ENCODE results near the gene PPP2R2C.

The PPP2R2C gene

GRCh38 chr4:6301051-6301731 is 171.2 kb downstream of the PPP2R2C start:
- no peak for DNase-seq (ENCODE audit: extremely low read depth, low read depth)
- no peak for TF ChIP-seq CTCF (IDR thresholded peaks at IDR 0.05; ENCODE audit: low read depth, low read length)

- TF ChIP-seq CTCF (IDR thresholded peaks at IDR 0.05; ENCODE audit: low read depth, low read length), result no peak
Measured at GRCh38 chr4:6300359-6300758, 172.1 kb downstream of the PPP2R2C start.

GRCh38 chr4:6299875-6300274 is 172.5 kb downstream of the PPP2R2C start:
- TF ChIP-seq CTCF (IDR thresholded peaks at IDR 0.05; ENCODE audit: low read depth, low read length), result no peak

More at GRCh38 chr4:6300359-6300758, 172.1 kb downstream of the PPP2R2C start:
- DNase-seq (ENCODE audit: extremely low read depth, low read depth), result no peak

GRCh38 chr4:6298852-6299251 is 173.6 kb downstream of the PPP2R2C start:
- DNase-seq (ENCODE audit: extremely low read depth, low read depth), result no peak
- TF ChIP-seq CTCF (IDR thresholded peaks at IDR 0.05; ENCODE audit: low read depth, low read length), result no peak

More at GRCh38 chr4:6299875-6300274, 172.5 kb downstream of the PPP2R2C start:
- no peak for DNase-seq (ENCODE audit: extremely low read depth, low read depth)

- no peak for TF ChIP-seq CTCF (IDR thresholded peaks at IDR 0.05; ENCODE audit: low read depth, low read length)
- no peak for DNase-seq (ENCODE audit: extremely low read depth, low read depth)
Measured at GRCh38 chr4:6298035-6298434, 174.4 kb downstream of the PPP2R2C start.

GRCh38 chr4:6297266-6297815 is 175.1 kb downstream of the PPP2R2C start:
- TF ChIP-seq CTCF (IDR thresholded peaks at IDR 0.05; ENCODE audit: low read depth, low read length), result no peak
- DNase-seq (ENCODE audit: extremely low read depth, low read depth), result no peak

- DNase-seq (ENCODE audit: extremely low read depth, low read depth), result no peak
- TF ChIP-seq CTCF (IDR thresholded peaks at IDR 0.05; ENCODE audit: low read depth, low read length), result no peak
Measured at GRCh38 chr4:6296026-6296425, 176.4 kb downstream of the PPP2R2C start.

Data from AG09319 (cell line).